K562 (cell line): ENCODE results near the gene COL20A1. TPM values are rescaled to one million over a fixed set of nuclear protein-coding genes. Genes with fewer than 3 reads are reported as not detected.

Source experiments
- ATAC-seq: fragments of 200-7000 bp; cut with Tn5 transposase; 3 replicates; pipeline ENCODE4 v1.9.1; 2020; ENCODE audit warnings: moderate library complexity
- BruUV-seq: library from RNA; stranded (reverse); fragments of 400-500 nt; replicated peaks from 2 replicates; lab custom pipeline; 2021; lab: Mats Ljungman, UMichigan
- CTCF ChIA-PET: fragments of 300-600 bp; formaldehyde crosslinking; extraction: SDS; loops from one replicate; lab custom pipeline; 2021; ENCODE audit warnings: low intra/inter-chr PET ratio; lab: Yijun Ruan, JAX
- POLR2A ChIA-PET: fragments of 300-600, 350-650 bp; sonication (Branson Sonifier 250); formaldehyde crosslinking; extraction: SDS; loops from one replicate; lab custom pipeline; 2021; ENCODE audit warnings: antibody characterized with exemption, inconsistent platforms; lab: Yijun Ruan, JAX
- DNase-seq, 4 experiments: peaks; one replicate each; pipeline versions ENCODE4 v3.0.0 to v3.0.0-alpha.2; 2011 to 2018; ENCODE audit warnings: low spot score in 3 of 4, mixed read lengths in 3 of 4; ENCODE audit errors: extremely low read depth in 1 of 4
- FAIRE-seq: peaks from 2 replicates; lab custom pipeline; 2011; peaks lifted over from hg19 to GRCh38; lab: Jason Lieb, UNC
- H2AFZ ChIP-seq: 2 replicates; pipeline ENCODE4 v1.6.0; 2011; ENCODE audit warnings: low read depth, low read length, control low read depth, inconsistent platforms
- H3K27ac ChIP-seq: fragments of 200-600 bp; 3 replicates; pipeline ENCODE4 v1.8.0; 2011; ENCODE audit warnings: low read depth, mild to moderate bottlenecking, control low read depth, inconsistent platforms, low read length, moderate library complexity, mixed read lengths; ENCODE audit errors: extremely low read depth
- H3K27me3 ChIP-seq, 2 experiments: fragments of 300-600 bp in 1 of 2; 2 replicates in 1 of 2; 3 replicates in 1 of 2; pipeline versions ENCODE4 v1.6.0 to v1.8.0; 2011; ENCODE audit warnings: inconsistent platforms in 2 of 2, low read length in 2 of 2, mild to moderate bottlenecking in 1 of 2, mixed read lengths in 1 of 2, moderate library complexity in 1 of 2; ENCODE audit not compliant: control insufficient read depth in 2 of 2, insufficient read depth in 2 of 2
- H3K36me3 ChIP-seq: fragments of 300-600 bp; 3 replicates; pipeline ENCODE4 v1.8.0; 2011; ENCODE audit warnings: mild to moderate bottlenecking, low read length, inconsistent platforms; ENCODE audit not compliant: control insufficient read depth, insufficient read depth
- H3K4me1 ChIP-seq, 2 experiments: fragments of 200-600 bp in 1 of 2; replicated peaks in 1 of 2; 2 replicates in 1 of 2; 3 replicates in 1 of 2; pipeline versions ENCODE4 v1.5.1 to v1.8.0; 2011; ENCODE audit warnings: inconsistent platforms in 2 of 2, low read length in 2 of 2, mild to moderate bottlenecking in 1 of 2, mixed read lengths in 1 of 2, moderate library complexity in 1 of 2; ENCODE audit not compliant: control insufficient read depth in 2 of 2, insufficient read depth in 2 of 2
- H3K4me2 ChIP-seq: 2 replicates; pipeline ENCODE4 v1.6.1; 2011; ENCODE audit warnings: low read length, control low read depth, inconsistent platforms, mixed read lengths; ENCODE audit not compliant: insufficient read depth
- H3K4me3 ChIP-seq: fragments of 200-600 bp; sonication (generic), shearing (Covaris generic); 2 replicates; pipeline ENCODE4 v1.5.1; 2016; ENCODE audit warnings: control low read depth, inconsistent platforms
- H3K79me2 ChIP-seq: fragments of 200-600 bp; 3 replicates; pipeline ENCODE4 v1.8.0; 2011; ENCODE audit warnings: low read length, inconsistent platforms; ENCODE audit not compliant: control insufficient read depth, insufficient read depth
- H3K9ac ChIP-seq, 2 experiments: 2 replicates each; pipeline versions ENCODE4 v1.6.0 to v1.6.1; 2011; ENCODE audit warnings: low read depth in 2 of 2, low read length in 2 of 2, control low read depth in 1 of 2, inconsistent platforms in 1 of 2, mild to moderate bottlenecking in 1 of 2, mixed read lengths in 1 of 2; ENCODE audit not compliant: insufficient read depth in 1 of 2
- H3K9me1 ChIP-seq: one replicate; pipeline ENCODE4 v1.6.0; 2011; ENCODE audit warnings: inconsistent platforms, mild to moderate bottlenecking, low read length, moderate library complexity; ENCODE audit not compliant: control insufficient read depth, insufficient read depth
- H3K9me3 ChIP-seq: replicated peaks from 2 replicates; pipeline ENCODE4 v1.5.1; 2011; ENCODE audit warnings: low read depth, low read length, inconsistent platforms; ENCODE audit not compliant: control insufficient read depth, insufficient read depth
- H4K20me1 ChIP-seq: replicated peaks from 2 replicates; pipeline ENCODE4 v1.6.1; 2011; ENCODE audit warnings: low read length, inconsistent platforms, mixed read lengths; ENCODE audit not compliant: control insufficient read depth, insufficient read depth
- FOS ChIP-seq: IDR thresholded peaks from 3 replicates; pipeline ENCODE4 v1.6.1; 2011; ENCODE audit not compliant: insufficient read length; ENCODE audit errors: extremely low read depth
- HDGF ChIP-seq: fragments of 450-650 bp; IDR thresholded peaks from 2 replicates; pipeline ENCODE4 v1.6.1; 2016
- NCOR1 ChIP-seq: fragments of 450-650 bp; IDR thresholded peaks from 2 replicates; pipeline ENCODE4 v1.6.1; 2016; ENCODE audit warnings: mild to moderate bottlenecking, moderate library complexity
- NFE2L1 ChIP-seq: fragments of 450-650 bp; IDR thresholded peaks from 2 replicates; pipeline ENCODE4 v1.6.1; 2016; ENCODE audit warnings: missing genetic modification characterization, low read depth, mild to moderate bottlenecking, missing compliant biosample characterization, moderate library complexity, borderline replicate concordance
- PHF21A ChIP-seq: fragments of 450-650 bp; IDR thresholded peaks from 2 replicates; pipeline ENCODE4 v1.6.1; 2017; ENCODE audit warnings: low read depth, borderline replicate concordance
- POLR3A ChIP-seq: IDR thresholded peaks from 2 replicates; pipeline ENCODE4 v1.6.1; 2011; ENCODE audit warnings: borderline replicate concordance, mild to moderate bottlenecking, moderate library complexity; ENCODE audit not compliant: insufficient read length, insufficient read depth; ENCODE audit errors: extremely low read depth
- SMAD4 ChIP-seq: fragments of 250-450 bp; sonication (Bioruptor Pico); conservative IDR thresholded peaks from 2 replicates; pipeline ENCODE4 v1.8.0; 2021; ENCODE audit warnings: inconsistent platforms, mild to moderate bottlenecking, moderate library complexity
- SP1 ChIP-seq: sonication (generic); formaldehyde crosslinking; IDR thresholded peaks from 2 replicates; pipeline ENCODE4 v1.8.1; 2022; ENCODE audit warnings: mild to moderate bottlenecking, missing genetic modification reagents
- ZNF140 ChIP-seq: fragments of 250-450 bp; sonication (Bioruptor Pico); IDR thresholded peaks from 2 replicates; pipeline ENCODE4 v1.8.0; 2021; ENCODE audit warnings: moderate library complexity, mild to moderate bottlenecking, inconsistent platforms
- WGBS: fragments of 100-300 bp; shearing (Covaris generic); methylation state at CpG from one replicate; pipeline ENCODE4 v1.1.6; 2016; ENCODE audit warnings: low coverage, mixed read lengths; ENCODE audit not compliant: insufficient coverage; ENCODE audit errors: missing lambda C conversion rate; 5-methylcytosine and 5-hydroxymethylcytosine counted together
- in situ Hi-C: fragments of 300-500 bp; cut with MboI; formaldehyde crosslinking; loops from 4 replicates; pipeline ENCODE4 v1.15.0; 2018; ENCODE audit warnings: inconsistent platforms, mixed read lengths
- intact Hi-C: fragments of 100-400 bp; cut with micrococcal nuclease; formaldehyde crosslinking; loops from 2 replicates; pipeline ENCODE4 v1.14.2; 2022
- polyA plus RNA-seq, 8 experiments: library from polyadenylated mRNA; depleted of rRNA in 4 of 8; stranded (reverse) in 5 of 8; unstranded in 3 of 8; fragments of >200 nt; fragmentation: Nextera tagmentation in 2 of 8; fragmentation: Illumina TruSeq in 1 of 8; extraction: Ambion mirVana in 2 of 8; extraction: Trizol in 1 of 8; gene quantifications; 2 replicates each; pipeline versions ENCODE4 v1.2.1 to v1.2.3, GENCODE V29; 2011 to 2014; ENCODE audit warnings: inconsistent platforms in 1 of 8, missing spikeins in 1 of 8
- total RNA-seq, 7 experiments: library from RNA; depleted of rRNA in 6 of 7; stranded (reverse); fragments of >200 nt in 6 of 7; fragmentation: Illumina TruSeq in 2 of 7; extraction: Trizol in 2 of 7; gene quantifications; 2 replicates each; pipeline versions ENCODE4 v1.2.1 to v1.2.3, GENCODE V29; 2011 to 2021; ENCODE audit warnings: low replicate concordance in 1 of 7
- TF ChIP-seq, protein P1 (sequence below): fragments of 450-650 bp; IDR thresholded peaks from 2 replicates; pipeline ENCODE4 v1.6.1; 2016; ENCODE audit warnings: mild to moderate bottlenecking

COL20A1 gene
- total and polyA plus RNA-seq, 9 of the 15 experiments (the other 6 are each of a cell fraction or from before 2014, with no cell fraction given) = not detected

DNA sequence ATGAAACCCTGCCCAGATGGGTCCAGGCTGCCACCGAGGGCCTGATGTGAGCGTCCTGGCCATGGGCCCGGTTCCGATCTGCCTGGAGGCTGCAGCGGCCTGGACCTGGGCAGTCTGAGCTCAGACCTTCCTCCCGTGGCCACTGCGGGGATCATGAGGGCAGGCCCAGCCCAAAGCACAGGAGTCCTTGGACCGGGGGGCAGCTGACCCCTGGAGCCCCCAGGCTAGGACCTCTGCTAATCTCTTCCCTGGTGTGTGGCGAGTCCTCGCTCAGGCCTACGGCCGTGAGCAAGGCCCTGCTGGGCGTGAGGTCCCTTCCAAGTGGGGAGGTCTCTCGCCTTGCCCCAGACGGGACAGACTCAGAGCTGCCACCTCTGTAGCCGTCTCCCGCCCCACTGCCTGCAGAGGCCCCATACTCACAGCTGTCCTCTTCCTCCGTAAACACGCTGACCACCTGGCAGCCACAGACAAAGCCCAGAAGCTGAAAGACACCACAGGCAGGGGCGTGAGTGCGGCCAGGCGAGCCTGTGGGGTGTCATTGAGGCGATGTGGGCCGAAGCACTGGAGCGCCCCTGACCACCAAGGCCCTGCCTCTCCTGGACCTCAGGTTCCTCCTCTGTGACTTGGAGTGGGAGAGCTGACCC lies 49.3 kb upstream of the COL20A1 start (continued):
- TF ChIP-seq, protein P1, sequence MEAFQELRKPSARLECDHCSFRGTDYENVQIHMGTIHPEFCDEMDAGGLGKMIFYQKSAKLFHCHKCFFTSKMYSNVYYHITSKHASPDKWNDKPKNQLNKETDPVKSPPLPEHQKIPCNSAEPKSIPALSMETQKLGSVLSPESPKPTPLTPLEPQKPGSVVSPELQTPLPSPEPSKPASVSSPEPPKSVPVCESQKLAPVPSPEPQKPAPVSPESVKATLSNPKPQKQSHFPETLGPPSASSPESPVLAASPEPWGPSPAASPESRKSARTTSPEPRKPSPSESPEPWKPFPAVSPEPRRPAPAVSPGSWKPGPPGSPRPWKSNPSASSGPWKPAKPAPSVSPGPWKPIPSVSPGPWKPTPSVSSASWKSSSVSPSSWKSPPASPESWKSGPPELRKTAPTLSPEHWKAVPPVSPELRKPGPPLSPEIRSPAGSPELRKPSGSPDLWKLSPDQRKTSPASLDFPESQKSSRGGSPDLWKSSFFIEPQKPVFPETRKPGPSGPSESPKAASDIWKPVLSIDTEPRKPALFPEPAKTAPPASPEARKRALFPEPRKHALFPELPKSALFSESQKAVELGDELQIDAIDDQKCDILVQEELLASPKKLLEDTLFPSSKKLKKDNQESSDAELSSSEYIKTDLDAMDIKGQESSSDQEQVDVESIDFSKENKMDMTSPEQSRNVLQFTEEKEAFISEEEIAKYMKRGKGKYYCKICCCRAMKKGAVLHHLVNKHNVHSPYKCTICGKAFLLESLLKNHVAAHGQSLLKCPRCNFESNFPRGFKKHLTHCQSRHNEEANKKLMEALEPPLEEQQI = no peak
- no peak for TF ChIP-seq HDGF
- TF ChIP-seq PHF21A = no peak
- no peak for TF ChIP-seq POLR3A
- no peak for TF ChIP-seq ZNF140
- no peak for TF ChIP-seq FOS
- no peak for TF ChIP-seq NCOR1
- TF ChIP-seq NFE2L1 (tag) = no peak

DNA sequence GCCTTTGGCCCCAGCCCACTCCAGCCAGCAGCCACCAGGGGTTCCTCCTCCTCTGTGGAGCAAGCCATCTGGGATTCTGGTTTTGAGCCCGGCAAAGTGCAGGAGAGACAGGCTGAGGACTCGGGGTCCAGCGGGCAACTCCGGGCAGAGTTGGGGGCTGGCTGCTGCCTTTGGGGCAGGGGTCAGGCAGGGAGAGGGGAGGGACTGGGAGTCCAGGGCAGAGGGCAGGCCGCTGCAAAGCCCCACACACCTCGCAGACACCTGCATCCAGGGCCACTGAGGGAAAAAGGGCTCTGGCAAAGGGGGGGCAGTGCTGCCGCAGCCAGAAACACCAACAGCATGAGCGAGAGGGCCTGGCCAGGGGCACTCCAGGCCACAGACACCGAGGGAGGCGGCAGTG lies 48.5 kb upstream of the COL20A1 start:
- DNase-seq (no peak), FAIRE-seq (no peak), ATAC-seq (no peak)
- POLR2A ChIA-PET = no interaction called here
- Histone ChIP-seq H3K4me2 (no peak overlapping the region), H3K4me3 (no peak overlapping the region), H4K20me1 (peaks cover 23% of the 10 kb centered on the region), H3K79me2 (no peaks in the 10 kb centered on the region), H3K9me3 (no peaks in the 10 kb centered on the region), H3K4me1 (peaks cover 0 to 42% of the 10 kb centered on the region in 2 experiments; a peak in 1 of 5 replicates), H3K9me1 (no peaks in the 10 kb centered on the region), H3K9ac (no peak overlapping the region), H3K27me3 (peaks cover 54 to 94% of the 10 kb centered on the region in 2 experiments; a peak in 4 of 5 replicates), H2AFZ (no peak overlapping the region), H3K27ac (no peak overlapping the region), H3K36me3 (no peaks in the 10 kb centered on the region)
- intact Hi-C loops = no loop called here
- in situ Hi-C loops = no loop called here
- TF ChIP-seq SP1 (CRISPR knock-in tag) (no peak), SMAD4 (CRISPR knock-in tag) (no peak)
- CTCF ChIA-PET = no interaction called here
- WGBS = 3% methylated on average over 10 of the region's 10 CpGs
- no TSS peak for BruUV-seq
